H1 (cell line): ENCODE data around the gene CYB561D2. TPM values are rescaled to one million over a fixed set of nuclear protein-coding genes. Genes with fewer than 3 reads are reported as not detected.
A peak's percentile ranks its signal among the peaks of the same experiment; 100 is the strongest.

Experiments used
- SAP30 ChIP-seq: fragments of 300-600 bp; sonication (generic); IDR thresholded peaks from 2 replicates; pipeline ENCODE4 v1.7.1; 2012; ENCODE audit warnings: low read length, moderate library complexity, mild to moderate bottlenecking, inconsistent platforms; ENCODE audit not compliant: insufficient read depth, insufficient replicate concordance
- polyA plus RNA-seq, 7 experiments: library from polyadenylated mRNA; depleted of rRNA in 3 of 7; stranded (reverse) in 5 of 7; unstranded in 2 of 7; fragments of >200 nt in 5 of 7; fragments of 200-250 nt in 2 of 7; gene quantifications; 1 replicate in 5 of 7; 2 replicates in 1 of 7; 4 replicates in 1 of 7; pipeline versions ENCODE4 v1.2.1 to v1.2.3, GENCODE V29; 2011 to 2013; ENCODE audit warnings: missing spikeins in 2 of 7, mixed read lengths in 2 of 7
- total RNA-seq: library from RNA; stranded (reverse); fragmentation: NEBNext Ultra II Directional; extraction: Animal tissue kit (Norgen Biotek cat#: 25700); gene quantifications from 2 replicates; pipeline ENCODE4 v1.2.1, GENCODE V29; 2021

CYB561D2 gene
- total and polyA plus RNA-seq, 2 of the 8 experiments (the other 6 are each of a cell fraction or from before 2014, with no cell fraction given): 9.8 to 34.0 TPM

DNA sequence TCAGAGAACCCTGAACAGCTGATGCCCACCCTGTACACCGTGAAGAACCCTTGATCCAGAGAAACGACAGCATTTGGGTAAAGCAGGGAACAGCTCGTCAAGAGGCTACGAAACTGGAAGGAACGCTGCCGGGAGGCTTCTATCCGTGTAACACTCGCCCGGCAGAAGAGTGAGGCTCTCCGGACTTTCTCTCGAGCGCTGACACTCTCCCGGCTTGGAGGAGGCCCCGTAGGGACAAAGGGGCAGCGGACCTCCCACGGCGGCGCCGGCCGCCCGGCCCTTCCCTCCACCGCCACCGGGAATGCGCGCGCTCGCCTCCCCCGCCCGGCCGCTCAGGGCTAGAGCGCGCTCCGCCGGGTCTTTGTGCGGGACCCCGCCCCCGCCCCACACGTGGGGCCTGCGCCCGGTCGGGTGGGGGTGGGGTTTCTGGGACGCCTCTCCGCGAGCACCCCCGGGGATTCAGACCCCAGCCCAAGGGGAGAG is 29.8 kb upstream of the CYB561D2 start (continued):
- TF ChIP-seq SAP30: peak; percentile 73
